Measurements from ENCODE around the gene SNUPN.

Gene SNUPN

DNA sequence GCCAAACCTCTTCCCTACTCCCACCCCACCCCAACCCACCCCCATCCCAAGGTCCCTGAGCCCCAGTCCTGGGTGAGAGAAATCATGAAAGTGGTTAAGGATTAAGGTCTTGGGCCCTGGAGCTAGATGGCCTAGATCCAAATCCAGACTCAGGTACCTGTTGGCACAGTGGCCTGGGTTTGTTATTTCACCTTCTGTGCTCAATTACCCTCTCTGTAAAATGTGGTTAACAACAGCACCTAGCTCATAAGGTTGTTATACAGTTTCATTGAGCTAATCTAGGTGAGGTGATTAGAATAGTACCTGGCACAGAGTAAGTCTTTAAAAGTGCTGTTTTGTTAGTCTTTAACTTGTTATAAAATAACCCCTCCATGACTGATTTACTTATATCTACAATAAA is 6.4 kb upstream of the SNUPN start:
- TF ChIP-seq GATA1 (IDR thresholded peaks at IDR 0.05; ENCODE audit: low read depth, low read length) = no peak
- no peak for TF ChIP-seq POLR2A (IDR thresholded peaks at IDR 0.05; ENCODE audit: low read length)
- no peak for DNase-seq

DNA sequence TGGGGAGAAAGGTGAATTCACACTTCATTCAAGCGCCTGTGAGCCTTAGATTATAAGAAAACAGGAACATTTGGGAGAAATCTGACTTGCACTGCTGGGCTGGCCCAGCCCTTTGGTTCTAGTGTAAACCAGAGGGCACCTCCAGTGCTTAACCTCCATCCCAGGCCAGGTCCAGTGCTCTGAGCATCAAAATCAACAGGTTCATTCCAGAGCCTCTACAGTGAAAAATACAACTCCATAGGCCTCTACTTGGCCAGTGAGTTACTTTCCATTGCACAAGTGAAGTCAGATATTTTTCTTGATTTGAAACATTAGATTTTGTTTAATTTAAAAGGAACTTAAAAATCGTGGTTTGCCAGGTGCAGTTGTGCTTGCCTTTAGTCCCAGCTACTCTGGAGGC is 3.0 kb downstream of the SNUPN start:
- no peak for TF ChIP-seq POLR2A (IDR thresholded peaks at IDR 0.05; ENCODE audit: low read length)
- no peak for TF ChIP-seq GATA1 (IDR thresholded peaks at IDR 0.05; ENCODE audit: low read depth, low read length)
- DNase-seq = no peak

DNA sequence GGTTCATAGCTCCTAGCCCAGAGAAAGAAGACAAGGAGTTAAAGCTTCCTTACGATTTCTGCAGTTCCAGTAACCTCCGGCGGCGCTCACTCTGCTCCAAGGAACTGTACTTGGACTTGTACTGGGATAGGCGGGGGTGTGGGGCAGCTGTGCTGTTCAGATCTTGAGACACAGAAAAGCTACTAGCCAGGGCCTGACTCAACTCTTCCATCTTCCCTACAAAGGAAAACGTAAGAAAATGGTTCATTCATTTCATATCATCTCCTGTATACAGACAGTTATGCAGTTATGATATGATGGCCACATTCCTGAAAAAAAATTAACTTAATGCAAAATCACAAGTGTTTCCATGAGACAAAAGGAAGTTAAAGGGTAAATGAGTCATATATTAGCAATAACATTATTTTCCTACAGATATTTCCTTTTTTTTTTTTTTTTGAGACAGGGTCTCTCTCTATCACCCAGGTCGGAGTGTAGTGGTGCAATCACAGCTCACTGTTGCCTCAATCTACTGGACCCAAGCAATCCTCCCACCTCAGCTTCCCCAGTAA is 4.6 kb downstream of the SNUPN start:
- TF ChIP-seq GATA1 (IDR thresholded peaks at IDR 0.05; ENCODE audit: low read depth, low read length) (no peak), POLR2A (IDR thresholded peaks at IDR 0.05; ENCODE audit: low read length) (peak; percentile 21)
- DNase-seq = no peak

DNA sequence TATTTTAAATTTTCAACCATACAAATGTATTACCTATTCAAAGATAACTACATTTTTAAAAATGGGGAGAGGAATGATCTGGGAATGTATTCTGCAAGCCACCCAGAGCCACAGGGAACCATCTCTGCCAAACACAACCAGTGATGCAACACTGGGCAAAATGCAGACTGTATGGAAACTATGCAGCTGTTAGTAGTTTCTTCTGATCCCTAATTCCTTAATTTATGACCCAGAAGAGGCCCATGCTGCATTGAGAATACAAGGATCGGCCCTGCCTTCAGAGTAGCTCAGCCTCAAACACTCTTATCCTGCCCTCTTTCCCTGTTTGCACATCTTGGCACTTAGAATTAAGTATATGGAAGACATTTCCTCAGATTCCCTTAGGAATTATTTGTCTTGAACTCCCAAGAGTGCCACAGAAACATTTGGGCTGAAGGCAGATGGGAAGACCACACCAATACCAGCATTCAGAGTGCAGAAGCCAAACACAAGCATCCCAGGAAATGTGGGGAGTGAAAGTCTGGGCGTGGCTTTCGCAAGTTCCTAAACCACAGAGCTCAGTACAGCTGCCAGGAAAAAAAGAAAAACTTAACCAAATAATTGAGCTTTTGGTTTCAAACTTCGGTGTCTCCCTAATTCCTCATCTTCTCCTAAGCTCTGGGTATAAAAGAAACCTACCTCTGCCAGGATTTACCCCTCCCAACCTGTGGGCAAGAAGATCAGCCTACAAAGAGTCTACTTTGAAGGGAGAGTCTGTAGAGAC is 5.3 kb downstream of the SNUPN start:
- DNase-seq = no peak
- TF ChIP-seq POLR2A (IDR thresholded peaks at IDR 0.05; ENCODE audit: low read length) (no peak), GATA1 (IDR thresholded peaks at IDR 0.05; ENCODE audit: low read depth, low read length) (no peak)

DNA sequence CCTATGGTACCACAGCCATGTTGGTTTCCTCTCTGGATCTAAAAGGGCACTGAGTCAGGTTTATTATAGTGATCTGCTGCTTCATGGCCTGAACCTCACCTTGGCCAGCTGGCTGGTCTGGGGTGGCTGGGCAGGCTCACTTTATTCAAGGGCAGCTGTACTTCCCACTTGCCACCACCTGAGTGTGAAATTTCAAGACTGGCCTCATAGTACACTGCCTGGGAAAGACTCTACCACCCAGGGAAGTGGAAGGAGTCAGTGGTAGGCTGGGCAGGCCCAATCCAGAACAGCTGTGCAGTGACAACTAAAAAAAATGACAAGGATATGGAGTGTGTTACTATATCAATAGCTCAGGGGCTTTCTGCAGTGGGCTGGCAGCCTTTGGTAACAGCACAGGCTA is 8.8 kb downstream of the SNUPN start:
- TF ChIP-seq GATA1 (IDR thresholded peaks at IDR 0.05; ENCODE audit: low read depth, low read length) = no peak
- TF ChIP-seq POLR2A (IDR thresholded peaks at IDR 0.05; ENCODE audit: low read length) = no peak
- no peak for DNase-seq

DNA sequence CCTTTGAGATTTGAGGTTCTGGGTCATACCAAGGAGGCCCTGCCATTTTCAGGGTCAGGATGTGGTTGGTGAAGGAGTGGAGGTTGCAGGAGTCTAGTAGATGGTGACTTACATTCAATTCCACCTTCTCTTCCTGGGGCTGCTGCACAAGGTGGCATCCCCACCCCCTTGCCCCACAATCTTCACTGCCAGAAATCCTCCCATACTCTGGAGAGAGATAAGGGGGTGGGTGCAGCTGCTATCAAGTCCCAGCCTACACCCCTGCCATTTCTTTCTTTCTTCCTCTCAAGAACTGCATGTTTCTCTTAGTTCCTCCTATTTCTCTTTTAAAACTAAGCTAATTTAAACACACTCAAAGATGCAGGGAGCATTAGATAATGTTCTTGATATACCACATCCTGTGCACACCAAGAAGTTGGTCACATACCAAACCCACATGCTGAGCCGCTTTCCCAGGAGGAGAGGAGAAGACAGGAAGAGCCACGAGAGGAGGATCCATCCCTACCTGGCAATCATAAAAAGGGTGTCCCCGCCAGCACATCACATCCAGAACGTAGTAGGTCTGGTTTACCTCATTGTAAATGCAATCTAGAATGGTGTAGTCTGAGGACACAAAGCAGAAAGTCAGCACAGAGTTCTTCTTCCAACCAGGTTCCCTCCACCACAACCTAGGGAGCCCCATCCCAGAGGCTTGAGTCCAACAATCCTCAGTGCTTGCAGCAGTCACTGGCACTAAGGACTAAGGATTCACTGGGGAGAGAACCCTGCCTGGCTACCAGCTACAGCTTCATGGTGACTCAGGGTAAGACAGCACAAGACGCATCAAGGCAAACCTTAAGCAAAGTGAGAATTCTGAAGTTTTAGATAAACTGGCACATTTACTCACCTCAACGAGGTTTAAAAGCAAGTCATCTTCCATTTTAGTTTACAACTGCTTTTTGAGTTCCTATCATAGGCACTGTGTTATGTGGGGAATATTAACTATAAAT is 18.5 kb downstream of the SNUPN start:
- TF ChIP-seq POLR2A (IDR thresholded peaks at IDR 0.05; ENCODE audit: low read length) (peak; percentile 70), GATA1 (IDR thresholded peaks at IDR 0.05; ENCODE audit: low read depth, low read length) (peak; percentile 37)
- DNase-seq = peak; percentile 90 to 95

DNA sequence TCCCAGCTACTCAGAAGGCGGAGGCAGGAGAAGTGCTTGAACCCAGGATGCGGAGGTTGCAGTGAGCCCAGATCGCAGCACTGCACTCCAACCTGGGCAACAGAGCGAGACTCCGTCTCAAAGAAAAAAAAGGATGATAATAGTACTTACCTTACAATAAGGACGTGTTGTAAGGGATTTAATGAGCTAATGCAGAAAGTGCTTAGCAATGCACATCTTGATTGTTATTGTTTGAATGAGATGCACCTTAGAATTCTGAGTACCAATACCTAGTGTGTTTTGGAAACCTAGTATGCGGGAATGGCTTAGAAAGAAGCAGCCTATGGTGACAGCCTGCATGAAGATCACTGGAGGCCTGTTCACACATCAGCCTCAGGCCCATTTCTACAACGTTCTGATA is 19.5 kb downstream of the SNUPN start:
- no peak for TF ChIP-seq POLR2A (IDR thresholded peaks at IDR 0.05; ENCODE audit: low read length)
- DNase-seq = no peak

DNA sequence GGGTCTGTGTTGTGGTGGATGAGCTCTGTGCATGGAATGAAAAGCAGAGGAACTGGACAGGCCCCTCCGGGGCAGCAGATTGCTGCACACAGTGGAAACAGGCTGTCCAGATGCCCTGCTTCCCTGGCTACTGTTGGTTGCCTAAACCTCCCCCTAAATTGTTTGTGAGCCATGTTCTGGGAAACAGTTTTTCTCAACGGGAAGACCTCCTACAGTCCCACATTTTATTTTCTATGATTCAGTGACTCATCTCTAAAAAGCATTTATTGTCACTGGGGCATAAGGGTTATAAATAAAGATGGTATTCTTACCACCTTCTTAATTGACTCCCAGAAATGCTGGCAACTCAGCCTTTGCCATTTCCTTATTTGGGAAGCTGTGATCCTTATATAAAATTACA is 26.1 kb downstream of the SNUPN start:
- TF ChIP-seq POLR2A (IDR thresholded peaks at IDR 0.05; ENCODE audit: low read length) (no peak), GATA1 (IDR thresholded peaks at IDR 0.05; ENCODE audit: low read depth, low read length) (no peak)
- no peak for DNase-seq

DNA sequence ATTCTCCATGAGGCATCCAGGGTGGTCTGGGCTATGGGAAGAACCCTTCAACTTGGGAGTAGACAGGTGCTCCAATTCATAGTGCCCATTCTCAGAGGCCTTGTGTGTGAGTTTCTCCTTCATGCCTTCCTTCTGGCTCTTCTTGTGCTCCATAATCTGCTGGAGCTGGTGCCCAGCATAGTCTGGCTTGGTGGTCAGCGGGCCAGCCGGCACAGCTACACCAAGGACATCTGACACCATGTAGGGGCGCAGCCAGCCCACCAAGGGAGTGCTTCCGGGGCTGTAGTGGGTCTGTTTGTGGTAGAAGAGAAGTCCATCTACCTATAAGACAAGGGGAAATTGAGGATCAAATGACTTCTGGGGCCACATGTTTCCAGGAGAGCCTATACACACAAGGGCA is 27.2 kb downstream of the SNUPN start:
- DNase-seq = no peak
- no peak for TF ChIP-seq GATA1 (IDR thresholded peaks at IDR 0.05; ENCODE audit: low read depth, low read length)
- TF ChIP-seq POLR2A (IDR thresholded peaks at IDR 0.05; ENCODE audit: low read length) = no peak

DNA sequence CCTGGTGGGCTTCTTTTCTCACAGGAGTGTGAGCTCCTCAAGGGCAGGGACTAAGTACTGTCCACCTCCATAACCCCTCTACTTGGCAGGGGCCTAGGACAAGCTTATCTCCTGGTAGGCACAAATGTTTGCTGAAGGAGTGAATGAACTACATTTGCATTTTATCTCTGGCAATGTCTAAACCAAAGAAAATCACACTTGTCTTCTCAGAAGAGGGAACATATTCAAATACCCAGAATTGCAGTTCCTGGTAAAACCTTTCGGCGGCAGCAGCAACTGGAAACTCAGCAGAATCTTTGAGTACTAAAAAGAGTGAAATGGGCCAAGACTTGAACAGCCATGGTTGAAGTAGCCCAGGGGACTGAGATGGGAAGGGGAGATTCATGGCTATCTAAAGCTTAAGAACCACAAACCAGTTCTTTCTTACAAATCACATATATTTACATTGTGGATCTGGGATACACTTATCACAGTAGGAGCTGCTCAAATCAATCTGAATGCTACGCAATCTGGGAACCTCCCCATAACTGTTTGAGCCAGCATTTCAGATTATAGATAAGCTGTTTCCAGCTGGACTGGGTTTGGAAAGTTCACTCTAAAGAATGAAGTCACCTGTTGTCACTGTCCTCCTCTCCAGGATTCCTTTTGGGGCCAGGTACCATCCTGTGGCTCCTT is 27.7 kb downstream of the SNUPN start:
- TF ChIP-seq POLR2A (IDR thresholded peaks at IDR 0.05; ENCODE audit: low read length) = no peak
- TF ChIP-seq GATA1 (IDR thresholded peaks at IDR 0.05; ENCODE audit: low read depth, low read length) = no peak
- DNase-seq = peak; percentile 77 to 82

DNA sequence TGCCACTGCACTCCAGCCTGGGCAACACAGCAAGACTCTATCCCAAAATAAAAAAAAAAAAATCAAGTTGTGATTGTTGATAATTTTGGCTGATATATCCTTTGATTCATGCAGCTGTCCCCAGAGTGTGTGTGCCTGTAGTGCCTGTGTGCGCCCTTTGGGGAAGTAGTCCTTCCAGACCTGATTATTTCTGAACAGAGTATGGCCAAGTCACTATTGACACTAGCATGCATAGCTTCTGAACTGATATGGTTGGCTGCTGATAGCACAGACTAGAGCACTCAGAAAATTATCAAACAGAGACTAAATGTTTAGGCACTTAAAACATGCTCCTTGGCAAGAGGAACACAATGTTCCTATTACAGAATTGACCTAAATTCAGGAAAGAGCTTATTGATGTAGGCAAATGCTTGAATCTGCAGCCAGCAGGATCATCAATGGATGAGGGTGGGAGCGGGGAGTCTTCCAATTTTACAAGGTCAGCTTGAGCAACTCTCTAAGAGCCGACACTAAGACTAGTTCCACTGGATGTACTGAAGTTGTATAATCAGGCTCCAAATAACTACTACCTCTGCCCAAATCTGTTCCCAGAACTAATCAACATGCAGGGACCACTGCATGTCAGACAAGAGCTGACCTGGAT is 28.7 kb downstream of the SNUPN start:
- TF ChIP-seq GATA1 (IDR thresholded peaks at IDR 0.05; ENCODE audit: low read depth, low read length) (no peak), POLR2A (IDR thresholded peaks at IDR 0.05; ENCODE audit: low read length) (no peak)
- DNase-seq = no peak

DNA sequence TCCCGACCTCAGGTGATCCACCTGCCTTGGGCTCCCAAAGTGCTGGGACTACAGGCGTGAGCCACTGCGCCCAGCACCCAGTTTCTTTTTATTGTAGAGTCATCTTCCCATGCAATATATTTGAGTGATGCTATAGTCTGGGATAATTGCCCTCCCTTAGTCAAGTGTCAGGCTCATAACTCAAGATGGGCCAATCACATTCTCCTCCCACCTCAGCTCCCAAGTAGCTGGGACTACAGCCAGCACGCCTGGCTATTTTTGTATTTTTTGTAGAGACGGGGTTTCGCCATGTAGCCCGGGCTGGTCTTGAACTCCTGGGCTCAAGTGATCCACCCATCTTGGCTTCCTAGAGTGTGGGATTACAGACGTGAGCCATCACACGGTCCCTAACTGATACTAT is 31.2 kb downstream of the SNUPN start:
- no peak for DNase-seq
- TF ChIP-seq GATA1 (IDR thresholded peaks at IDR 0.05; ENCODE audit: low read depth, low read length) (no peak), POLR2A (IDR thresholded peaks at IDR 0.05; ENCODE audit: low read length) (no peak)

DNA sequence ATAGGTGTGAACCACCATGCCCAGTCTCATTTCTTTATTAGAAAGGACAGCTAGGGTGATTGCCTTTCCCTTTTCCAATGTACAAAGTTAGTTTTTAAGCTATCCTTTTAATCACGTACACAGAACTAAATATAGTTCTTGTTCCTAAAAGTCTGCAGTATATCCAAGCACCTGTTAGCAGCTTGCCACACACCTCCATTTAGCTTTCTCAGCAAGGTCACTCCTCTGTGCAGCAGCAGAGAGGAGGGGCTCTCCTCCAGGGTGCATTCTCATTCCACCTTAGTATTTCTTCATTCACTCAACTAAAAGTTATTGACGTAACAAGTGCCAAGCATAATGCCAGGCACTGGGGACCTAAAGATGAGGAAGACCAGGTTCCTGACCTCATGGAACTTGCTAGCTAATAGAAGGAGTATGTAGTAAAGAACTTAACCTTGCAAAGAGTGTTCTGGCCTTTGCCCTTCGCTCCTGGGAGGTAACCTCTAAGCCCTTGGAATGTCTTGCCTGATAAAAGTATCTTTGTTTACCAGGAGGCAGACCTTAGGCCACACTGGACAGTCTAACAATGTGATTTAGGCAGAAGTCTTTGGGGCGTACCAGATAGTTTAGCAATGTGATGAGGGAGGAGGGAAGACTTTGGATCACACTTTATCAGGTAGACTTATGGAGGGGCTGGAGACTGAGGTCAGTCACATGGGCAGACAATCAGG is 33.7 kb downstream of the SNUPN start:
- DNase-seq = peak; percentile 23 to 43
- TF ChIP-seq GATA1 (IDR thresholded peaks at IDR 0.05; ENCODE audit: low read depth, low read length) = no peak
- TF ChIP-seq POLR2A (IDR thresholded peaks at IDR 0.05; ENCODE audit: low read length) = no peak

Measured in erythroblast (primary cell).